H1 (cell line): Measurements from ENCODE around the gene CCDC192. TPM values are rescaled to one million over a fixed set of nuclear protein-coding genes. Genes with fewer than 3 reads are reported as not detected.

Experiments used
- CTCF ChIA-PET: fragments of 300-600 bp; sonication (Branson Sonifier 250); formaldehyde crosslinking; loops from one replicate; lab custom pipeline; 2021; ENCODE audit not compliant: partially characterized antibody; lab: Charles Lee
- POLR2A ChIA-PET: fragments of 300-600 bp; sonication (Branson Sonifier 250); formaldehyde crosslinking; loops from one replicate; lab custom pipeline; 2021; ENCODE audit warnings: inconsistent platforms; ENCODE audit not compliant: partially characterized antibody; lab: Charles Lee
- DNase-seq, 2 experiments: peaks; one replicate each; pipeline versions ENCODE4 v3.0.0 to v3.0.0-alpha.2; 2010 to 2022; ENCODE audit warnings: low spot score in 2 of 2, low read depth in 1 of 2, mixed read lengths in 1 of 2
- FAIRE-seq: peaks from 2 replicates; lab custom pipeline; 2011; peaks lifted over from hg19 to GRCh38; lab: Jason Lieb, UNC
- H2AFZ ChIP-seq: 2 replicates; pipeline ENCODE4 v1.8.1; 2012; ENCODE audit warnings: low read length, inconsistent platforms
- H2AK5ac ChIP-seq: 2 replicates; pipeline ENCODE4 v1.6.1; 2013; ENCODE audit warnings: low read depth, low read length
- H2BK120ac ChIP-seq: replicated peaks from 2 replicates; pipeline ENCODE3; 2013; ENCODE audit warnings: low read depth, low read length, inconsistent platforms
- H2BK12ac ChIP-seq: 2 replicates; pipeline ENCODE4 v1.6.1; 2013; ENCODE audit warnings: low read depth, low read length
- H2BK15ac ChIP-seq: 2 replicates; pipeline ENCODE4 v1.6.1; 2013; ENCODE audit warnings: low read length
- H2BK20ac ChIP-seq: 2 replicates; pipeline ENCODE4 v1.6.1; 2013; ENCODE audit warnings: low read length
- H2BK5ac ChIP-seq: 2 replicates; pipeline ENCODE4 v1.6.1; 2013; ENCODE audit warnings: low read depth, low read length
- H3K14ac ChIP-seq: 2 replicates; pipeline ENCODE4 v1.6.1; 2013; ENCODE audit warnings: inconsistent platforms; ENCODE audit not compliant: insufficient read length
- H3K18ac ChIP-seq: 2 replicates; pipeline ENCODE4 v1.6.1; 2013; ENCODE audit warnings: low read length; ENCODE audit errors: extremely low read depth
- H3K23ac ChIP-seq: 2 replicates; pipeline ENCODE4 v1.6.1; 2013; ENCODE audit warnings: inconsistent platforms; ENCODE audit not compliant: insufficient read length
- H3K23me2 ChIP-seq: 2 replicates; pipeline ENCODE4 v1.6.1; 2013; ENCODE audit warnings: low read depth, low read length
- H3K27ac ChIP-seq: 2 replicates; pipeline ENCODE4 v1.6.1; 2011; ENCODE audit warnings: low read depth, low read length, inconsistent platforms
- H3K27me3 ChIP-seq, 4 experiments: replicated peaks in 1 of 4; 1 replicate in 1 of 4; 2 replicates in 3 of 4; pipeline versions ENCODE4 v1.6.1 to v1.8.1; 2011 to 2013; ENCODE audit warnings: low read length in 3 of 4, mild to moderate bottlenecking in 3 of 4, inconsistent platforms in 2 of 4, mixed read lengths in 2 of 4, moderate library complexity in 1 of 4; ENCODE audit not compliant: control insufficient read depth in 3 of 4, insufficient read depth in 3 of 4; ENCODE audit errors: extremely low read depth in 1 of 4
- H3K36me3 ChIP-seq, 4 experiments: 2 replicates each; pipeline versions ENCODE4 v1.6.1 to v1.8.1; 2011 to 2013; ENCODE audit warnings: mild to moderate bottlenecking in 4 of 4, low read length in 3 of 4, moderate library complexity in 2 of 4, control low read depth in 1 of 4, inconsistent platforms in 1 of 4; ENCODE audit not compliant: insufficient read depth in 4 of 4, control insufficient read depth in 2 of 4
- H3K4ac ChIP-seq: replicated peaks from 2 replicates; pipeline ENCODE3; 2013; ENCODE audit warnings: low read length, low read depth, mixed read lengths, inconsistent platforms; ENCODE audit not compliant: insufficient read length
- H3K4me1 ChIP-seq, 4 experiments: replicated peaks in 1 of 4; 1 replicate in 1 of 4; 2 replicates in 3 of 4; pipeline versions ENCODE4 v1.6.1 to v1.8.1; 2011 to 2013; ENCODE audit warnings: low read length in 3 of 4, inconsistent platforms in 2 of 4, mixed read lengths in 1 of 4; ENCODE audit not compliant: insufficient read depth in 4 of 4, control insufficient read depth in 3 of 4
- H3K4me2 ChIP-seq, 2 experiments: 2 replicates each; pipeline versions ENCODE4 v1.6.1 to v1.8.1; 2011 to 2013; ENCODE audit warnings: low read depth in 2 of 2, low read length in 2 of 2, control low read depth in 1 of 2, inconsistent platforms in 1 of 2, mild to moderate bottlenecking in 1 of 2; ENCODE audit not compliant: insufficient read depth in 1 of 2
- H3K4me3 ChIP-seq, 4 experiments: fragments of 200-600, 300-600 bp in 1 of 4; sonication (generic), shearing (Covaris generic), sonication (Bioruptor Twin) in 1 of 4; 2 replicates each; pipeline versions ENCODE4 v1.5.1 to v1.8.1; 2011 to 2016; ENCODE audit warnings: low read length in 4 of 4, low read depth in 3 of 4, control low read depth in 2 of 4, inconsistent platforms in 2 of 4, mild to moderate bottlenecking in 2 of 4, mixed read lengths in 1 of 4, moderate library complexity in 1 of 4; ENCODE audit not compliant: insufficient read depth in 2 of 4; ENCODE audit errors: extremely low read depth in 1 of 4
- H3K56ac ChIP-seq: replicated peaks from 2 replicates; pipeline ENCODE3; 2013; ENCODE audit warnings: low read depth, mild to moderate bottlenecking, mixed read lengths, low read length, inconsistent platforms; ENCODE audit not compliant: insufficient read length
- H3K79me1 ChIP-seq: 2 replicates; pipeline ENCODE4 v1.6.1; 2013; ENCODE audit warnings: low read depth, low read length, control low read depth
- H3K79me2 ChIP-seq, 2 experiments: 2 replicates each; pipeline versions ENCODE4 v1.6.1 to v1.8.1; 2012 to 2013; ENCODE audit warnings: low read length in 2 of 2, mild to moderate bottlenecking in 2 of 2, inconsistent platforms in 1 of 2; ENCODE audit not compliant: insufficient read depth in 2 of 2, control insufficient read depth in 1 of 2
- H3K9ac ChIP-seq, 4 experiments: replicated peaks in 1 of 4; 1 replicate in 1 of 4; 2 replicates in 3 of 4; pipeline versions ENCODE4 v1.6.1 to v1.8.1; 2011 to 2013; ENCODE audit warnings: low read depth in 3 of 4, low read length in 3 of 4, control low read depth in 2 of 4, mild to moderate bottlenecking in 2 of 4, moderate library complexity in 2 of 4, inconsistent platforms in 1 of 4; ENCODE audit errors: extremely low read depth in 1 of 4
- H3K9me3 ChIP-seq, 2 experiments: 2 replicates each; pipeline versions ENCODE4 v1.6.1 to v1.8.1; 2012 to 2013; ENCODE audit warnings: mild to moderate bottlenecking in 2 of 2, moderate library complexity in 2 of 2, control low read depth in 1 of 2, inconsistent platforms in 1 of 2, low read depth in 1 of 2, low read length in 1 of 2, mixed read lengths in 1 of 2; ENCODE audit not compliant: insufficient read depth in 2 of 2
- H4K20me1 ChIP-seq, 2 experiments: replicated peaks in 1 of 2; 2 replicates each; pipeline versions ENCODE3 to v1.8.1; 2011 to 2013; ENCODE audit warnings: inconsistent platforms in 2 of 2, low read length in 2 of 2, mild to moderate bottlenecking in 1 of 2; ENCODE audit not compliant: insufficient read depth in 2 of 2, control insufficient read depth in 1 of 2
- H4K5ac ChIP-seq: 2 replicates; pipeline ENCODE4 v1.6.1; 2013; ENCODE audit warnings: low read length, low read depth, mixed read lengths, inconsistent platforms; ENCODE audit not compliant: insufficient read length
- H4K8ac ChIP-seq: 2 replicates; pipeline ENCODE4 v1.8.0; 2013; ENCODE audit warnings: mild to moderate bottlenecking, moderate library complexity, low read length, inconsistent platforms; ENCODE audit not compliant: insufficient read depth; ENCODE audit errors: extremely low read depth
- H4K91ac ChIP-seq: replicated peaks from 2 replicates; pipeline ENCODE3; 2013; ENCODE audit warnings: low read length, mixed read lengths, inconsistent platforms; ENCODE audit not compliant: insufficient read length
- ASH2L ChIP-seq: fragments of 200-600, 300-600 bp; sonication (generic); IDR thresholded peaks from one replicate; pipeline ENCODE4 v1.7.1; 2017; ENCODE audit warnings: low read length
- BACH1 ChIP-seq: IDR thresholded peaks from 2 replicates; pipeline ENCODE4 v1.6.1; 2012; ENCODE audit warnings: low read length, improper control_type of control experiment
- EGR1 ChIP-seq: IDR thresholded peaks from 2 replicates; pipeline ENCODE4 v1.6.1; 2011; ENCODE audit warnings: low read depth, low read length, borderline replicate concordance
- GABPA ChIP-seq: IDR thresholded peaks from 2 replicates; pipeline ENCODE4 v1.6.1; 2011; ENCODE audit warnings: mild to moderate bottlenecking, low read length, moderate library complexity, borderline replicate concordance; ENCODE audit not compliant: insufficient read depth
- MAX ChIP-seq: IDR thresholded peaks from 2 replicates; pipeline ENCODE4 v1.6.1; 2012; ENCODE audit warnings: inconsistent platforms
- NANOG ChIP-seq: IDR thresholded peaks from 2 replicates; pipeline ENCODE4 v1.6.1; 2011; ENCODE audit warnings: low read length, low read depth, mild to moderate bottlenecking, inconsistent platforms; ENCODE audit not compliant: insufficient read depth, poor library complexity, severe bottlenecking
- POLR2A ChIP-seq, 2 experiments: IDR thresholded peaks; 1 replicate in 1 of 2; 2 replicates in 1 of 2; pipeline ENCODE4 v1.6.1; 2011; ENCODE audit warnings: low read depth in 2 of 2, low read length in 2 of 2, mild to moderate bottlenecking in 2 of 2; ENCODE audit errors: control extremely low read depth in 1 of 2
- SIX5 ChIP-seq: IDR thresholded peaks from 2 replicates; pipeline ENCODE4 v1.6.1; 2011; ENCODE audit warnings: mild to moderate bottlenecking, low read depth, low read length
- TAF7 ChIP-seq: optimal IDR thresholded peaks from 2 replicates; pipeline ENCODE3; 2011; ENCODE audit warnings: low read depth, mild to moderate bottlenecking, inconsistent platforms, low read length, moderate library complexity, borderline replicate concordance
- TCF12 ChIP-seq: IDR thresholded peaks from 2 replicates; pipeline ENCODE4 v1.6.1; 2011; ENCODE audit warnings: low read depth, mild to moderate bottlenecking, low read length
- YY1 ChIP-seq: IDR thresholded peaks from 2 replicates; pipeline ENCODE4 v1.6.1; 2011; ENCODE audit warnings: low read depth, mild to moderate bottlenecking, low read length
- WGBS, 2 experiments: shearing (Covaris generic) in 1 of 2; methylation state at CpG; one replicate each; pipeline versions ENCODE4 v1.1.6 to v1.1.7; 2013 to 2015; ENCODE audit warnings: low lambda C conversion rate in 2 of 2, mixed read lengths in 2 of 2, inconsistent platforms in 1 of 2, low coverage in 1 of 2, missing lambda C conversion rate in 1 of 2; ENCODE audit not compliant: insufficient replicate concordance in 2 of 2, insufficient coverage in 1 of 2, insufficient read length in 1 of 2; ENCODE audit errors: extremely low coverage in 1 of 2, missing lambda C conversion rate in 1 of 2; 5-methylcytosine and 5-hydroxymethylcytosine counted together
- polyA plus RNA-seq, 7 experiments: library from polyadenylated mRNA; depleted of rRNA in 3 of 7; stranded (reverse) in 5 of 7; unstranded in 2 of 7; fragments of >200 nt in 5 of 7; fragments of 200-250 nt in 2 of 7; gene quantifications; 1 replicate in 5 of 7; 2 replicates in 1 of 7; 4 replicates in 1 of 7; pipeline versions ENCODE4 v1.2.1 to v1.2.3, GENCODE V29; 2011 to 2013; ENCODE audit warnings: missing spikeins in 2 of 7, mixed read lengths in 2 of 7
- total RNA-seq: library from RNA; stranded (reverse); fragmentation: NEBNext Ultra II Directional; extraction: Animal tissue kit (Norgen Biotek cat#: 25700); gene quantifications from 2 replicates; pipeline ENCODE4 v1.2.1, GENCODE V29; 2021
- TF ChIP-seq, protein P1 (sequence below): IDR thresholded peaks from 2 replicates; pipeline ENCODE4 v1.6.1; 2012; ENCODE audit warnings: inconsistent platforms

The CCDC192 gene
- total and polyA plus RNA-seq, 2 of the 8 experiments (the other 6 are each of a cell fraction or from before 2014, with no cell fraction given) = 0.61 TPM; not detected in 1

GRCh38 chr5:127919006-127919796, 216.0 kb downstream of the CCDC192 start:
- Histone ChIP-seq H3K14ac (no peak overlapping the region), H3K9ac (no peak overlapping the region), H3K79me1 (no peaks in the 10 kb centered on the region), H3K27me3 (no peaks in the 10 kb centered on the region), H2AK5ac (no peak overlapping the region), H2BK20ac (no peak overlapping the region), H3K9me3 (no peaks in the 10 kb centered on the region), H3K36me3 (no peaks in the 10 kb centered on the region), H2AFZ (no peak overlapping the region), H3K23me2 (no peaks in the 10 kb centered on the region; the same call in 1 of the 2 replicates), H3K4ac (no peak overlapping the region), H3K4me3 (no peak overlapping the region), H2BK12ac (no peak overlapping the region), H3K23ac (no peak overlapping the region), H4K8ac (no peak overlapping the region), H3K56ac (no peak overlapping the region), H4K5ac (no peak overlapping the region), H2BK5ac (no peak overlapping the region), H4K91ac (no peak overlapping the region), H3K27ac (peak overlapping the region; percentile 27; the same call in 1 of the 2 replicates), H3K79me2 (no peaks in the 10 kb centered on the region), H3K4me1 (no peaks in the 10 kb centered on the region), H2BK15ac (no peak overlapping the region), H3K18ac (no peak overlapping the region), H2BK120ac (no peak overlapping the region), H4K20me1 (no peaks in the 10 kb centered on the region), H3K4me2 (no peak overlapping the region)
- 81% methylated on average over 5 of the region's 5 CpGs; no CpG with 5 or more reads in 1 of the 2 experiments for WGBS, 2 experiments
- FAIRE-seq = no peak
- ChIA-PET CTCF (interaction anchor here (0.6 to 1.8 kb wide), 6 partner anchors 16 to 355 kb away, joined by 3 to 5 read pairs (median 4); no protein-coding TSS in a partner anchor), POLR2A (no interaction called here)
- no peak for TF ChIP-seq GABPA
- no peak for TF ChIP-seq TAF7
- no peak for TF ChIP-seq SIX5
- no peak for TF ChIP-seq NANOG
- no peak for TF ChIP-seq TCF12
- no peak for TF ChIP-seq YY1
- no peak for TF ChIP-seq EGR1
- TF ChIP-seq, protein P1, sequence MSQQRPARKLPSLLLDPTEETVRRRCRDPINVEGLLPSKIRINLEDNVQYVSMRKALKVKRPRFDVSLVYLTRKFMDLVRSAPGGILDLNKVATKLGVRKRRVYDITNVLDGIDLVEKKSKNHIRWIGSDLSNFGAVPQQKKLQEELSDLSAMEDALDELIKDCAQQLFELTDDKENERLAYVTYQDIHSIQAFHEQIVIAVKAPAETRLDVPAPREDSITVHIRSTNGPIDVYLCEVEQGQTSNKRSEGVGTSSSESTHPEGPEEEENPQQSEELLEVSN = no peak
- TF ChIP-seq ASH2L = no peak
- no peak for TF ChIP-seq MAX
- TF ChIP-seq POLR2A (IDR thresholded peaks at IDR 0.05; ENCODE audit: control extremely low read depth in 1 of 2, low read depth in 2 of 2, low read length in 2 of 2) = no peak
- TF ChIP-seq BACH1 = no peak
- DNase-seq = no peak
